Gastrocnemius medialis (tissue), 4 donors: ENCODE results near the gene NUP88. TPM values are rescaled to one million over a fixed set of nuclear protein-coding genes. Genes with fewer than 3 reads are reported as not detected.
"Not testable (repeated sequence)": the region's sequence is repeated elsewhere in the genome, so short reads cannot be mapped to it uniquely, and the experiment has no call there.

ENCODE experiments used
- ATAC-seq, 2 donors: fragments of 150-250 bp; one replicate each; pipeline ENCODE4 v1.9.1; 2016
- DNase-seq, 2 donors: peaks; one replicate each; pipeline ENCODE4 v3.0.0-alpha.2; 2019
- H3K27ac ChIP-seq, 4 donors: fragments of 200-600 bp; sonication (generic); 1 replicate in 1 of 4; 2 replicates in 3 of 4; pipeline ENCODE4 v1.5.1; 2016 to 2018; ENCODE audit warnings: mild to moderate bottlenecking in 2 of 4, moderate library complexity in 1 of 4
- H3K27me3 ChIP-seq, 3 donors: fragments of 200-600 bp; sonication (generic) in 2 of 3; 1 replicate in 1 of 3; 2 replicates in 2 of 3; pipeline versions ENCODE4 v1.5.1 to v1.6.0; 2016 to 2019; ENCODE audit warnings: mild to moderate bottlenecking in 1 of 3, moderate library complexity in 1 of 3
- H3K36me3 ChIP-seq, 2 donors: fragments of 200-600 bp; sonication (generic) in 1 of 2; one replicate each; pipeline ENCODE4 v1.5.1; 2017 to 2018
- H3K4me1 ChIP-seq, 2 donors: fragments of 200-600 bp; sonication (generic) in 1 of 2; one replicate each; pipeline ENCODE4 v1.5.1; 2016 to 2017; ENCODE audit warnings: mild to moderate bottlenecking in 2 of 2
- H3K4me3 ChIP-seq, 4 donors: fragments of 200-600 bp; sonication (generic) in 3 of 4; 1 replicate in 1 of 4; 2 replicates in 3 of 4; pipeline ENCODE4 v1.5.1; 2016 to 2019; ENCODE audit warnings: mild to moderate bottlenecking in 2 of 4
- H3K9me3 ChIP-seq, 3 donors: fragments of 200-600 bp; sonication (generic) in 2 of 3; 1 replicate in 1 of 3; 2 replicates in 2 of 3; pipeline ENCODE4 v1.5.1; 2016 to 2019
- CTCF ChIP-seq, 5 experiments: fragments of 450-650 bp in 3 of 5; fragments of 200-600 bp in 2 of 5; sonication (generic) in 2 of 5; IDR thresholded peaks in 4 of 5; conservative IDR thresholded peaks in 1 of 5; 1 replicate in 4 of 5; 2 replicates in 1 of 5; pipeline ENCODE4 v1.5.1; 2016 to 2019; ENCODE audit warnings: antibody characterized with exemption in 5 of 5, mild to moderate bottlenecking in 3 of 5, moderate library complexity in 3 of 5
- POLR2A ChIP-seq, 2 donors: fragments of 450-650 bp; IDR thresholded peaks; one replicate each; pipeline ENCODE4 v1.6.1; 2017; ENCODE audit warnings: antibody characterized with exemption in 2 of 2, mild to moderate bottlenecking in 2 of 2, moderate library complexity in 2 of 2
- in situ Hi-C, 4 donors: fragments of 200-750 bp; cut with MboI; loops; one replicate each; pipeline versions ENCODE4 v1.15.0 to v1.8.0; 2017; ENCODE audit warnings: low sequenced_read_pairs in 4 of 4
- intact Hi-C: fragments of 100-400 bp; cut with DNase I; formaldehyde crosslinking; loops from one replicate; pipeline ENCODE4 v1.15.1; 2023; ENCODE audit warnings: low total_unique reads
- total RNA-seq, 4 donors: library from RNA; depleted of rRNA; stranded (reverse); fragments of >200 nt; gene quantifications; one replicate each; pipeline versions ENCODE4 v1.1.0 to v1.2.3, GENCODE V29; 2016

The NUP88 gene
- total RNA-seq, 4 donors from 2014 or later, result 140 to 197 (median 166) TPM

DNA sequence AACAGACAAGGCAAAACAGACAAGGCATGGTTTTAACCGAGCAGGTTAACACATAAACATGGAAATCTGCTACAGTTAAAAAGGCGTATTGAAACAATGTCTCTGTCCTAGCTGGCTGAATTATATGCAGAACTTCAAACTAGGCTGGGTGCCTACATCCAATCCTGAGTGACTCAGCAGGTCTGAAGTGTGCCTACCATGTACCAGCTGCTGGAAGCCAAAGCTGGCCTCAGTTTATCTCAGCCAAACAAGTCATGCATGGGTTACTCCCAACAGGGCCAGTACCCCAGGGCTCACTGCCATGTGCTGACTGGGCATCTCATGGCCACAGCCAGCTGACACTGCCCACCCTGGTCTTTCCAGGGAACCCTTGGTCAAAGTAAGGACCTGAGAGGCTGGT lies 15.5 kb upstream of the NUP88 start:
- no peaks in the 10 kb centered on the region for H3K27me3 ChIP-seq
- in situ Hi-C loops, result loop anchor here in 1 of 4 donors (25.0 kb wide), 1 partner anchor 198 kb away; the partner anchor contains the start of gene SCIMP
- DNase-seq (no peak), ATAC-seq (no peak)
- TF ChIP-seq CTCF (IDR thresholded peaks at IDR 0.05 in 4 of 5, conservative IDR thresholded peaks at IDR 0.05 in 1 of 5) (no peak), POLR2A (IDR thresholded peaks at IDR 0.05) (no peak)
- intact Hi-C loops, result no loop called here
- peaks cover 0 to 74% of the 10 kb centered on the region in 2 donors for H3K36me3 ChIP-seq
- peaks cover 19% of the 10 kb centered on the region in 2 donors for H3K4me1 ChIP-seq
- H3K27ac ChIP-seq, result peak overlapping the region; percentile 5 to 68 (median 31)
- H3K9me3 ChIP-seq, result no peaks in the 10 kb centered on the region
- H3K4me3 ChIP-seq, result no peak overlapping the region

- H3K36me3 ChIP-seq, result peaks cover 0 to 94% of the 10 kb centered on the region in 2 donors
- H3K27me3 ChIP-seq, result no peaks in the 10 kb centered on the region
- TF ChIP-seq POLR2A (IDR thresholded peaks at IDR 0.05), result no peak
- no peak for TF ChIP-seq CTCF (IDR thresholded peaks at IDR 0.05 in 4 of 5, conservative IDR thresholded peaks at IDR 0.05 in 1 of 5)
Observed at GRCh38 chr17:5431949-5432556, 12.6 kb upstream of the NUP88 start.

GRCh38 chr17:5431234-5431633 lies 11.8 kb upstream of the NUP88 start:
- DNase-seq, H3K9me3 ChIP-seq, intact Hi-C loops, H3K4me3 ChIP-seq, H3K27ac ChIP-seq, H3K27me3 ChIP-seq, H3K4me1 ChIP-seq, ATAC-seq: not testable (repeated sequence)
- in situ Hi-C loops, result loop anchor here in 1 of 4 donors (25.0 kb wide), 1 partner anchor 194 kb away; the partner anchor contains the start of gene SCIMP
- H3K36me3 ChIP-seq, result peaks cover 0 to 94% of the 10 kb centered on the region in 2 donors

More at GRCh38 chr17:5431949-5432556, 12.6 kb upstream of the NUP88 start:
- Histone ChIP-seq H3K4me3 (no peak overlapping the region), H3K9me3 (no peaks in the 10 kb centered on the region), H3K27ac (no peak overlapping the region), H3K4me1 (peaks cover 5 to 7% of the 10 kb centered on the region in 2 donors)
- in situ Hi-C loops (loop anchor here in 1 of 4 donors (25.0 kb wide), 1 partner anchor 195 kb away; the partner anchor contains the start of gene SCIMP), intact Hi-C loops (no loop called here)
- no peak for ATAC-seq
- no peak for DNase-seq

DNA sequence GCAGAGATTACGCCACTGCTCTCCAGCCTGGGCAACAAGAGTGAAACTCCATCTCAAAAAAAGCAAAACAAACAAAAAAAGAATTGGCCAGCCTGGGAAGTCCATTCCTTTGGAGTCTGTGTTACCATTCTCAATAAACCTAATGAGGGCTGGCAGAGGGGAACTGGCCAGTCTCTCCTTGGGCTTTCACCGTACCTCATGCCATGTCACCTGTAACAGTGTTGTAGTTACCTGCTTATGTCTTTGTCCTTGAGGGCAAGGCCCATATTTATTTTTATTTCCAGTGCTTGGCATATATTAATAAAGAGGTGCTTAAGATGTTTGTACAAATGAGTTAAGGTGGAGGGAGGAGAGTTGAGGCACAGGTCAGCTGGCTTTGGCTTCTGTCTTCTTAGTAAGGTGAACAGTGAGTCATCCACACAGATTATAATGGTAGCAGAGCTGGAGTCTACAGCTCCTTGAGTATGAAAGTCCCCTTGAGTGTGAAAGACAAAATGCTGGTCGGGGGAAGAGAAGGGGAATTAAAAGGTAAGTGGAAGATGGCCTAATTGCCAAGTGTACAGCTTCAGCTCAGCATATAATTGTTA lies 11.0 kb upstream of the NUP88 start:
- Histone ChIP-seq H3K36me3 (peaks cover 0 to 99% of the 10 kb centered on the region in 2 donors), H3K9me3 (no peaks in the 10 kb centered on the region), H3K4me1 (peaks cover 0 to 5% of the 10 kb centered on the region in 2 donors), H3K27ac (no peak overlapping the region), H3K27me3 (no peaks in the 10 kb centered on the region), H3K4me3 (no peak overlapping the region)
- TF ChIP-seq CTCF (IDR thresholded peaks at IDR 0.05 in 4 of 5, conservative IDR thresholded peaks at IDR 0.05 in 1 of 5) (no peak), POLR2A (IDR thresholded peaks at IDR 0.05) (no peak)
- DNase-seq, result no peak
- intact Hi-C loops (no loop called here), in situ Hi-C loops (loop anchor here in 1 of 4 donors (25.0 kb wide), 1 partner anchor 193 kb away; the partner anchor contains the start of gene SCIMP)
- no peak for ATAC-seq

DNA sequence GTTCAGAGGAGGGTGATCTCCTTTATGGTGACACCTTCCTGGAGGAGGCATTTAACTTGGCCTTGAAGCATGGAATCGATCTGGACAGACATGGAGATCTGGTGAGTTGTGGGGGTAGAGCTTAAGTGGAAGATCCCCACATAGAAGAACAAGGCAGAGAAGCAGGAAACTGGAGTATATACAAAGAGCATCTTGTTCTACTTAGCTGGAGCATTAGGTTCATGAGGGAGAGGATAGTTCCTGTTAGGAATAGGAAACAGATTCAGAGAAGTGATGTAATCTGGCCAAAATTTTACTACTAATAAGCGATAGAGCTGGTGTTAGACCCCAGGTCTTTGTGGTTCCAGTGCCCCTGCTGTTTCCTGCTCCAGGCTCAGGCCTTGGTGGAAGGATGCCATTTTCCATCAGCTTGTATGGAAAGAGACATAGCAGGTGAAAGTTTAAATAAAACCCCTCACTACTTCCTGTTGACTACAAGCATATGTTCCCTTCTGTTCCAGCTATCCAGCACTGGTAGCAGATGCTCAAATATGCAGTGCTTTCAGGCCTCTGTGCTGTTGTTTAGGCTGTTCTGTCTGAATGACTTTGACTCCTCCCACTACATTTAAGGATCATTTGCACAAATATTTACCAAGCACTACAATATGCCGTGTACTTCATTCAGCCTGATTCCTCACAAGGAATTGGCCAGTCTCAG lies 9.9 kb upstream of the NUP88 start:
- H3K9me3 ChIP-seq, result no peaks in the 10 kb centered on the region
- no peak for TF ChIP-seq CTCF (IDR thresholded peaks at IDR 0.05 in 4 of 5, conservative IDR thresholded peaks at IDR 0.05 in 1 of 5)
- TF ChIP-seq POLR2A (IDR thresholded peaks at IDR 0.05), result no peak
- H3K36me3 ChIP-seq, result peaks cover 0 to 99% of the 10 kb centered on the region in 2 donors
- no peaks in the 10 kb centered on the region for H3K4me1 ChIP-seq
- no peak overlapping the region for H3K4me3 ChIP-seq
- H3K27ac ChIP-seq, result no peak overlapping the region
- intact Hi-C loops, result no loop called here
- in situ Hi-C loops, result loop anchor here in 1 of 4 donors (25.0 kb wide), 1 partner anchor 192 kb away; the partner anchor contains the start of gene SCIMP
- no peaks in the 10 kb centered on the region for H3K27me3 ChIP-seq
- DNase-seq, result no peak
- no peak for ATAC-seq
